NCI-H82 treated with DMSO at 0.1 percent for 48 hours (cell line): Measurements from ENCODE around the gene LRSAM1.
A peak's percentile ranks its signal among the peaks of the same experiment; 100 is the strongest.
"Not testable (repeated sequence)": the region's sequence is repeated elsewhere in the genome, so short reads cannot be mapped to it uniquely, and the experiment has no call there.

ENCODE experiments used
- DNase-seq: peaks from one replicate; lab custom pipeline; 2025; ENCODE audit not compliant: unreplicated experiment; lab: John Stamatoyannopoulos, UW

LRSAM1 gene

GRCh38 chr9:127455324-127455992, 4.1 kb downstream of the LRSAM1 start:
- no peak for DNase-seq

GRCh38 chr9:127457191-127457878, 6.0 kb downstream of the LRSAM1 start:
- DNase-seq = no peak

- DNase-seq = no peak
Measured at GRCh38 chr9:127458921-127459320, 7.6 kb downstream of the LRSAM1 start.

- peak; percentile 25 for DNase-seq
Measured at GRCh38 chr9:127463382-127463781, 12.1 kb downstream of the LRSAM1 start.

GRCh38 chr9:127463911-127464310, 12.6 kb downstream of the LRSAM1 start:
- no peak for DNase-seq

GRCh38 chr9:127466407-127466917, 15.2 kb downstream of the LRSAM1 start:
- not testable (repeated sequence) for DNase-seq

GRCh38 chr9:127467621-127468020, 16.3 kb downstream of the LRSAM1 start:
- no peak for DNase-seq

- no peak for DNase-seq
Measured at GRCh38 chr9:127470662-127471061, 19.4 kb downstream of the LRSAM1 start.

GRCh38 chr9:127473501-127473900, 22.2 kb downstream of the LRSAM1 start:
- DNase-seq = no peak

GRCh38 chr9:127473932-127474331, 22.6 kb downstream of the LRSAM1 start:
- no peak for DNase-seq

GRCh38 chr9:127474592-127474991, 23.3 kb downstream of the LRSAM1 start:
- DNase-seq = no peak

- DNase-seq = no peak
Measured at GRCh38 chr9:127479507-127480081, 28.3 kb downstream of the LRSAM1 start.

- no peak for DNase-seq
Measured at GRCh38 chr9:127482662-127483061, 31.4 kb downstream of the LRSAM1 start.

- DNase-seq = no peak
Measured at GRCh38 chr9:127485995-127486394, 34.7 kb downstream of the LRSAM1 start.

- DNase-seq = no peak
Measured at GRCh38 chr9:127488946-127489345, 37.6 kb downstream of the LRSAM1 start.

- DNase-seq = no peak
Measured at GRCh38 chr9:127489471-127490115, 38.3 kb downstream of the LRSAM1 start.

GRCh38 chr9:127490535-127491230, 39.4 kb downstream of the LRSAM1 start:
- DNase-seq = no peak

GRCh38 chr9:127491516-127491915, 40.2 kb downstream of the LRSAM1 start:
- no peak for DNase-seq

GRCh38 chr9:127492616-127493015, 41.3 kb downstream of the LRSAM1 start:
- DNase-seq = no peak

GRCh38 chr9:127493592-127494303, 42.4 kb downstream of the LRSAM1 start:
- no peak for DNase-seq
